Ureter (tissue), 1 donor: ENCODE measurements around the gene CNTN5. TPM values are rescaled to one million over a fixed set of nuclear protein-coding genes. Genes with fewer than 3 reads are reported as not detected.

Experiments
- DNase-seq: peaks from one replicate; pipeline ENCODE4 v3.0.0-alpha.2; 2020; ENCODE audit warnings: low spot score
- total RNA-seq: library from RNA; stranded (reverse); gene quantifications from one replicate; pipeline ENCODE4 v1.2.4, GENCODE V29; 2023
- donor health status: DM: yes; HTN: yes; CAD: no.

The CNTN5 gene
- total RNA-seq, 1 donor from 2014 or later: 1.2 TPM

DNA sequence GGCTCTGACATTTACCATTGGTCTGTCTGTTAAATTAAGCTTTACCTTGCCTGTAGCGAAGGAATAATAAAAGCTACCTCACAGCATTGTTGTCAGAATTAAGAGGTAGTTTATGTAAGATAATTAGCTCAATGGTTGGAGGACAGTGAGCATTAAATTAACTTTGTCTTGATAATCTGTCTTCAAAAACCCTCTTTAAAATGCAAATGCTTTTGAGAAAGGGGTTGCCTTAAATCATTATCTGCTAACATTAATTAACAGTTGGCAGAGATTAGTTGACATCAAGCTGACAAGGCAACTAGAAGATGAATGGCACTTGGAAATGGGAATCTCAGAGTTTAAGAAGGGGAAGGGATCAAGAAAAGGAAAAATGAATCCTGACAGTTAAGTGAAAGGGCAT, 905.2 kb downstream of the CNTN5 start:
- DNase-seq: no peak

DNA sequence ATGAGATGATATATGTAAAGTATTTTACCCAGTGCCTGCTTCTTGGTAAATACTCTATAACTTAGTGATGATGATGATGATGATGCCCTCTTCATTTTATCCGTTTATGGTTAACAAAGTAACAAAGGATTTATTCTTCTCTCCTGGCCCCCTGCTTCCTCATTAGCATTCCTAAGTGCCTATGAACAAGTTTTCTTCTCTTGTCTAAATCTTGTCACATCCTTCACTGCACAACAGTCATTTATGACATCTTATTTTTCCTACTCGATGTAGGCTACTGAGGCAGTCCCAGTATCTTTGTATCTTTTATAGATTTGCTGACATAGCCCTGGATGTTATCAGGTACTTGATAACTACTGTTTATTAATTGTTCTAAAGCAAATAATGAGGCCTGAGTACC, 911.9 kb downstream of the CNTN5 start:
- DNase-seq: no peak

DNA sequence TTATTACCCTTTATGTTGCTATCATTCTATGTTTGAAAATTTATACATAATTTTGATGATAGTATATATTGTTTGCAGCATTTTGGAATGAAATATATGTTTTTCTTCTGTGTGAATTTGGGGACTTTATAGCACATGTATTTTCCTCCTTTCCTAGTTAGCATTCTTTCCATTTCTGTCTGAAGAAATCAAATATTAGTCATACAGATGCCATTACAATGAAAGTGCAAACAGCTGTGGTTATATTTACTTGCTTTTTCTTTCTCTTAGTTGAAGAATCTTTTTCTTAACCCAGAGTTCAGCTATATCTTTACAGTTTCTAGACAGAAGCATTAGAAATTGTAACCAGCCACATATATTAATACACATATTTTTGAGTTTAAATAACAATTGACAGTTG, 913.3 kb downstream of the CNTN5 start:
- no peak for DNase-seq

DNA sequence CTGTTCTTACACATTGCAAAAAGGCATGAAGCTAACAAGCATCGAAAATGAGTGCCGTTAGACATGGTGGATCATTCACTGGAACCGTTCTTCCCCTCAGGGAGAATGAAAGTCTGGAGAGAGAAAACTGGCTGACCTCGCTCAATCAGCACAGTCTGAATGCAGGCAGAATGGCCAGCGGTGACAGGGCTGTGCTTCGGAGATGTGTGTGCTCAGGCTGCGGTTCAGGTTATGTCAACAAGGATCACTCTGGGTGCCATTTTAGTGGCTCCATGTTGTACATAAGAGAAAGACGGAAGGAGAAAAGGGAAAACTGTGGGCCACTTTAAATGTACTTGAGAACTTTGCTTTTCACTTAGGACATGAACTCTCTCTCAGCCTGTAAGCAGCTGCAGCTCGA, 916.6 kb downstream of the CNTN5 start:
- DNase-seq: no peak

DNA sequence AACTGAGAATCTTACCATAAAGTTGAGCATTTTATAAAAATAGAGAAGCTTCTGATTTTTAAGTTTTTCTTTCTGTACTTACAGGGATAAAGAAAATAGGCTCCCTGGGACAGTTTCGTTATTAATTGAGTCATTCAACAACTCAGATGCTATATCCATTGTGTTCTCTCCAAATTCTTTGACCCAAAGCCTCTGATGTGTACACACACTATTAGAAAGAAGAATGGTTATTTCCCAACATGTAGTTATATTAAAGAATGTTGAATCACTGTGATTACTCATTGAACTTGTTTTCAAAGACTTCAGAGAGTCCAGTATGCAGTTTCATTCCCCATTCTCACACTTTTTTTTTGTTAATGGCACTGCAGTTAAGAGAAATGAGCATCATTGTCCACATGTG, 932.1 kb downstream of the CNTN5 start:
- DNase-seq: no peak

DNA sequence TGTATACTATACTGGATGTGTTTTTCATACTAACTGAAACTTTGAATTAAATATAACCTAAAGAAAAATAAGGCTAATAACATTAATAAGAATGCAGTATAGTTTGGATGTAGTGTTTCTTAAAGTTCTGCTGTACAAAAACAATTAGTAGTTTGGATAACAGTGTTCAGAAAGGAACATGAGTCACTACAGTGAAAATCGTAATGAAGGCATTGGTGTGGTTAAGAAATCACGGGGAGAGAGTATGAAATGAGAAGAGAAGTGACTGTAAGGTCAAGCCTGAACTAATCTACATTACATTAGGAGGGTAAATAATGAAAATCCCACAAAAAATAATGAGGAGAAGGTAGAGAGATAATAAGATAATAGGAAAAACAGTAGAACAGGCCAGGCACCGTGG, 939.8 kb downstream of the CNTN5 start:
- DNase-seq: no peak

DNA sequence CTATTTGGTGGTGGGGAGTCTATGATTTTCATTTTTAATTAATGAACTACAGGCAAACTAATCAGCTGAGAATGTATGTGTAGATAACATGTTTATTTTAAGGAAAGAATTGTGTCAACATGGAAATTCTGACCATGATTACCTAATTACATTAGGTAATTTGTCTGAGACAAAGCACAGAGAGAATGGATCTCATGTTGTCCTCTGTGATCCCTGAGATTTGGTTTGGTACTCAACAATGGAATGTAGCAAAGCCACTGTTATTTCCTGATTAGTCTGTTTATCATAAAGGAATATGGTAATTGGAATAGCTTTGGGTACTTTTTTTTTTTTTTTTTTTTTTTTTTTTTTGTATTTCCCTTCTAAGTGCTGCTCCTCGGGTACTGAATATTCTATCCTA, 947.6 kb downstream of the CNTN5 start:
- DNase-seq: no peak

DNA sequence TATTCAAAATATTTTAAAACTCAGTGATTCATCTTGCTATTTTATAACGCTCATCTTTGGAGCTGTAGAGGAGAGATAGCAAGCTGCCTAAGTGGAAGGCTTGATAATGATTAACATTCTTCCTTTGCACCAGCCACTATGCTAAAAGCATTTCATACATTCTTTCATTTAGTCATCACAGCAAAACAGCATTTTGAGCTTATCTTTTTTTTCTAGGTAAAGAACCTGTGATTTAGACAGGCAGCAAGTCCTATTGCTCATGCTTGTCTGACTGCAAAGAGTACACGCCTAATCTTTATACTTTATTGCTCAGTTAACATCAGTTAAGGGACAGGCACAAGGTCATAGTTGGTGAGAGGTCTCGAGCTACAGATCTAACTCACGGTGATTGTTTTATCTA, 953.2 kb downstream of the CNTN5 start:
- no peak for DNase-seq

DNA sequence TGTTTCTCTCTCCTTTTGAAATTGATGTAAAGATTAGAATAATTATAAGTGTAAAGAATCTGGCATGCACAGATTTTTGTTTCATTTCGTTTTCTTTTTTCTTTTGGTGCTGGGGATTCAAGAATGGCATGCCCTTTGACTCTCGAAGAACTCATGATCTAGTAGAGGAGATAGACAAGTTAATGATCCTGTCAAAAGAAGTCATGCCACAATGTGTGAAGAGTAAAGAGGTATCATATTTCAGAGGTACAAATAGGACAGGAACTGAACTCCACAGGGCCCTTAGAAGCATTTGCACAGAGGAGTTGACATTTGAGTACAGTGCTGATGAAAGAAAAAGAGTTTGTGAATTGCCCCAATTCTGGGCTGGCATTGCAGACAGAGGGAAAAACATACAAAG, 958.3 kb downstream of the CNTN5 start:
- DNase-seq: no peak

DNA sequence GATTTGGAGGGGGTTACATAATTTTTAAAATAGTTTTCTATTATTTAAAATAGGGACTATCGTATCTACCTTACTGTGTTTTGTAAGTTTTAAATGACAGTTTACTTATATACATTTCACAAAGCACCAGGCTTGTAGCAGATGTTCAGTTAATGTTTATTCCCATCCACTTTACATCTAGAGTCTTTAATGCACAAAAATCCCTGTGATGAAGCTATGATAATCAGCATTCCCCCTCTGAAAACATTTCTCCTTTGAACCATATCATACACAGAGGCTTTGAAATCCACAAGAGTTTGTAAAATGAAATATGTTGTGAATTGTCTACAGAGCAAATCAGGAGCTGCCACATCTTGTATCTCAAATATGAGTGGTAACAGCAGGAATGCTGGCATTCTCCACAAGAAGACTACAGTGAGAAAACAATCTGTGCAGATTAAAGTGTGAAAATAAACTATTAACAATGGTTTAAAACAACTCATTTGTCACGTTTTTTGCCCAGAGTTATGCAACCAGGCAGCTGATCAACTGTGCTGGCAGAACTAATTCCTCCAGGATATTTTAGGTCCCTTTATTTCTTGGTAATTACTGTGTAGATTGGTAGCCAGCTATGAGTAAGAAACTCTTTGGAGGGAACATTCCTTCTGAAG, 967.2 kb downstream of the CNTN5 start:
- no peak for DNase-seq

DNA sequence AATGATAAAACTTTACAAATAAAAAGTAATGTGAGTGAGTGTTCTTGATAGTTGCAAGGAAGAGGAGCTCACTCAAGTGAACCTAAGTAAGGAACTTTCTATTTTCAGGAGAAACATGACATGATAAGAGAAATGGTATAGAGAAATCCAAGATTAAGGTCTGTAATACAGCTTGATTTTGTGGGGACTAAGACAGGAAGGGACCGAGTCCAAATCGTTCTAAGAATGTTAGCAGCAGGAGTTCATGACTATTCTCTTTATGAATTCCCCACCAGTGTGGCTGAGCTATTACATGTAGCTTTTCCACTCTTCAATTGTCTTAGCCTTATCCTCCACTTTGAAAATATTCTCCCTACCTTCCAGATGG, 967.7 kb downstream of the CNTN5 start:
- DNase-seq: no peak

DNA sequence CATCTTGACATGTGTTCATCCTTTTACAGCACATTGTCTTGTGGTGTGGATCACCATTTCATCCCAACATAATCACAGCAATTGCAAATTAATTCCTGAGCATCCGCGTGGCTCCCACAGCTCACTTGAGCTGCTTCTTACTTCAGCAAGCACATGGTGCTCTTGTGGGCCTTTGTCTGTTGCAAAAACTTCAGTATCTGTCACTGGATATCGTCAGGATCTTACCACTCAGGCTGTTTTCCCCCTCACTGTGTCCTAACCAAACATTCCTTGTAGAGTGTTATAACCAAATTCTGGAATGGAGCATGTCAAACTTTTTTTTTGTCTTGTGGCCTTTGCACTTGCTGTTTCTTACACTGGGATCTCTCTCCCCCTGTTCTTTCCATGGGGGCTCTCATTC, 983.2 kb downstream of the CNTN5 start:
- DNase-seq: no peak

DNA sequence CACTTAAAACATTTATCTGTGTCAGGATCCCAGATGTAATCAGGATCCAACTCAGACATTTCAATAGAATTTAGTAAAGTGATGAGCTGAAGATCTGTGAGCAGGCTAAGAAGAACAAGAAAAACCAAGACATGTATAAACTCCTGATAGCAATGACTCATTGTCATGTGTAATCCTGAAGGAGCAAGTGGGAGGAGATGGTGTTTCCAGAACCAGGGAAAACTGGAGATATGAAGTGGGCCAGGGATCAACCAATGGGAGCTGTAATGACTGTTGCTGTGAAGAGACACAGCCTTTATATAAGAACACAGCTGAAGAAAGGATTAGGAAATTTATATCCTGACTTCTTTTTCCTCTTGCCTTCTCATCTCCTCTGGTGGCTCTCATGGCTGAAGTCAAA, 983.8 kb downstream of the CNTN5 start:
- DNase-seq: no peak

DNA sequence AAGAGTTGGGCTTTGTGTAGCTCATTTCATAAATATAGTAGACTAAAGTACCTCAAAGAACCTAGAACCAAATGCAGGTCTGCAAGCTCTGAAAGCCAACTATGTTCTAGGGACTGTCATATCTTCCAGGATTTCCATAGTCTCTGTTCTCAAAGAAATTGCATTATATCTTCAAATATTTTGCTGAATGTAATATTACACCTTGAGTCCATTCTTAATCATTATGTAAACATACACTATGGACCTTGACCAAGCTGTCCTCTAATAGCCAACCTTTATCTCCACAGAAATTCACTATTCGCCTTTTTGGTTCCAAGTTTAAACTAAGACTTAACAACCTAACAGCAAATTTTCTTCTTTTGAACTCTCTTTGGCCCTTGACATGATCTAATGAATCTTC, 987.7 kb downstream of the CNTN5 start:
- DNase-seq: no peak

DNA sequence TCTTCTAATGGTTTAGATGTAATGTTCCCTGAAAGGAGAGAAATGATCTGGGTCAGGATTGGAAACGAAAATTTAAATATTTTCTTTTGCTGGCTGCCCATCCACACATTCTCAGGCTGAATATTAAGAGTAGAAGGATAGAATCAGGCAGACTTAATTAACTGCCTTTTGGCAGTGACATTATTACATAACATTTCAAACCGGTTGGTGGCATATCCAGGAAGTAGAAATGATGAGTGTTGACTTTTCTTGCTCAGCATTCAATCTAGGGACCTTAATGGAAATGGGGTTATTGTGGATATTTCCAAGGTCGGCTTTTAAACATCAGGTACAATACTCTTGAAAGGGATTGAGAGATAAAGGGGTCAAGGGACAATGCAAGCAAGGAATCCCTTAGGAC, 989.0 kb downstream of the CNTN5 start:
- DNase-seq: no peak

DNA sequence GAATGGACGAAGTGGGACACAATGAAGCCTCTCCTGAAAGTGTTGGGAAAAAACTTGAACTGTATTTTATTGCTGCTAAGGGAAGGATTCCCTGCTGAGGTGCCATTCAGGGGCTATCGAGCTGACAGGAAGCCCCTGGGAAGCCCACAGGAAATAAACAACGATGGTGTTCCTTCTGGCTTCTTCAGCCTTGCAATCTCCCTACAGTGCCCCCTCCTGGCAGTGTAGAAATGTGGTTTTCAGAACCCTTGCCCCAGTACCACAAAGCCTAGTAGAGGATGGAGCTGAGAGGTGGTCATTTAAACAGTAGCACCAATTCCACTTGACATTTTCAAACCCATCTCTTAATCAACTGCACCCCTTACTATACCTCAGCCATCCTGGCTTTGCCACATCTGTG, 989.6 kb downstream of the CNTN5 start:
- DNase-seq: no peak

DNA sequence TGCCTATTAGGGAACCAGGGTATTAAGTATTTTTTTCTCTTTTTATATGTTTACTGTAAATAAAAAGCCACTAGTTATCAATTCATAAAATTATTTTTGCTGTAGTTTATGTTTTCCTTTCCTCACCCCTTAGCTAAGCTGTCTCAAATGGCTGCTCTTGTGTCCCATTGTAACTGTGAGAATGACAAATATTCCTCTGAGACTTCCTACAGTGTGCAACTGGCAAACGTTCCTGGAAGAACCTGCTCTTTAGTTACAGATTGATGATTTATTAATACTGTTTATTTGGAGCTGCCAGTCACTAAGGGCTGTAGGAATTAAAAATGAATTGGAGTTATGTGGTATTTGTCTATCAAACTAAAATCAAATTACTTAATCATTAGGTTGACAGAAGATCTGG, 990.9 kb downstream of the CNTN5 start:
- no peak for DNase-seq

DNA sequence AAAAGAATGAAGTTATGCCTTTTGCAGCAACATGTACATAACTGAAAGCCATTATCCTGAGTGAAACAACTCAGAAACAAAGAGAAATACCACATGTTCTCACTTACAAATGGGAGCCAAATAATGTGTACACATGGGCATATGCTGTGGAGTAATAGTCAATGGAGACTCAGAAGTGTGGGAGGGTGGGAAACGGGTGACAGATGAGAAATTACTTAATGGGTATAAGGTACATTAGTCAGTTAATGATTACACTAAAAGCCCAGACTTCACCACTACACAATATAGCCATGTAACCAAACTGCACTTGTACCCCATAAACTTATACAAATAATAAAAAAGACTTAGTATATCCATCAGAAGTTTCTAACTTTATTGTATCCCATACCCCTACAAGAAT, 992.3 kb downstream of the CNTN5 start:
- no peak for DNase-seq

DNA sequence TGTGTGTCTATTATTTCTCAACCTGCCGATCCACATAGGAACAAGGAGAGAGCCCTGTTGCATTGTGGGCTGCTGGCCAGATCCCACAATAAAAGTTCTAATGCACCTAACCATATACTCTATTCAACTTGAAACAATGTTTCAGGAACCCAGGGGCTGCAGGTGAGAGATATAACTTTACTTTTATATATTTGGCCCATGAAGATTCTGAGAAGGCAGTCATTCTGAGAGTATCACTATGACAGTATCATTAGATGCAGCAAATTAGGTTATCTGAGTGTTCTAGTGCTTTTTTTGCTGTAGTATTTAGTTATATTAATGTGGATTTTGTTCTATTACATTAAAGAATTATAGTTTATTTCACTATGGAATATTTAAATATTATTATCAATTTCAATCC, 1011.2 kb downstream of the CNTN5 start:
- DNase-seq: no peak

DNA sequence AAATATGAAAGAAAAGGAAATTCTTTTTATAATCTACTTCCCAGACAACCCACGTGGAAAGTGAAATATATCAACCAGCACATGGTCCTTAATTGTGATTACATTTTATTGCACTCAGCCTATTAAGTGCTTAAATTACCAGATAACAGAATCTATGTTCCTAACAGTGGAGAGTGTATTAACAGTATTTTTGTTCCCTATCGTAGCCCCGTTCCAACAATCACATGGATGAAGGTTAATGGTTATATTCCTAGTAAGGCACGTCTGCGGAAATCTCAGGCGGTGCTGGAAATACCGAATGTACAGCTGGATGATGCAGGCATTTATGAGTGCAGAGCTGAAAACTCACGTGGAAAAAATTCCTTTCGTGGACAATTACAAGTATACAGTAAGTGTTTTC, 1040.3 kb downstream of the CNTN5 start:
- DNase-seq: no peak

DNA sequence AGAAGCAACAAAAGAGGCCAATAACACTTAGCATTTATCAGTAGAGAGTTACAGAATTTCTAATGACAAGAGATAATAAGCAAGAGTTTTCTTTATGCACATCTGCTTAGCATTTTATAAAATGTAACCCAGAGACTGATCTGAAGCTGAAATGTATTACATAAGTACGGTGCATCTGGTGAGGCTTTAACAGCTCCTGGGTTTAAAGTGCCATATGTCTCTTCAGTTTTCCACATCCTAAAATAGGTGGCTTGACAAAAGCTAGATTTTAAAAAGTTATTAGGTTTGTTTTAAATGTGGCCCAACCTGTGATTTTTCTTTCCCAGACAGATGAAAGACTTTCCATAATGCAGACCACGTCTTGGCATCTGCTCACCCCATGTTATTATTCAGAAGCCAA, 1045.7 kb downstream of the CNTN5 start:
- no peak for DNase-seq

DNA sequence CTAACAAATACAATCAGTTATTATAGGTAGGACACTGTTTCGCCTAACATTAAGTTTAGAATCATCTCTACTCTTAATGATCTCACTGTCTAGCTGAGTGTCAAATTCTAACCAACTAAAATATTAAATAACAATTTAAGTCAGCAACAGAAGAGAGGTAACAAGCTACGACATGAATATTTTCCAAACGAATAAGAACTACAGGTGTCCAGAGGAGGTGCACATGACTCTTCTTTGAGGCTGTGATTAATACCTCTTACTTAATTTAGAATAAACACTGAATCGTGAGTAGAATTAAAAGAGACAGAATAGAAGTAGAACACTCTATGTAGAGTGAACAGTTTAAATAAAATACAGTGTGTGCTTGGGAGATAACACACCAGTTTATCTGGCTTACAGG, 1047.4 kb downstream of the CNTN5 start:
- DNase-seq: no peak

DNA sequence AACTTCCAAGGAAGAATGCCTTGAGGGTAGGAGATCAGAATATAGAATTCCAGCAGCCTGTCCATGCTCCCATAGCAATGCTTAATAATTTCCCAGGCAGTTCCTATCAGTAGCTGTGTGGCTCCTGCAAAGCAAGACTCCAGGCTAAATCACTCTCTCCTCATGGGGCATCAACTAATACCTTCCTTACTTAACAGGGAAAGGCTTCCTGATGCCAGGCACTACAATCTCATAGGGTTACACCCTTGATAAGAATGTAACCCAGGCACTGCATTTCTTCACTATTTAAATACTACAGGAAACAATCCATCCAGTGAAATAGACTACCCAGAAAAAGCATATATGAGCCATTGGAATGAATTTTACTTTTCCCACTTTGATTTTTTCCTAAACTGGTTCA, 1051.4 kb downstream of the CNTN5 start:
- DNase-seq: no peak

DNA sequence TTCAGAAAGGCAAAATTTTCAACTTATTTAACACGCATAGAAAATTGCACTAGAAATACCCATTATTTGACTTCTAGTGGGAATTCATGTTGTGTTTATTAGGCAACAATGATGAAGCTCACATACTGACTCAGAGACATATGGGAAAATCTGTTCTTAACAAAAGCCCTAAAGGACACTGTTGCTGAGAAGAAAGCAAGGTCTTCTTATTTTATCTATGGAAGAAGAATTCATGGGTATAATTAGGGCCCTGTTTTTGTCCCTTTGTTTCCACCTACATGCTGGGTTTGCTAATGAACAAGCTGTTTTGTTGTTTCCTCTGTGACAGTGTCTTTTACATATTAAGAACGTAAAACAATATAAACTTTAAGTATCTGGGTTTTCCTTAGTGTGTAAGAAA, 1059.6 kb downstream of the CNTN5 start:
- no peak for DNase-seq

DNA sequence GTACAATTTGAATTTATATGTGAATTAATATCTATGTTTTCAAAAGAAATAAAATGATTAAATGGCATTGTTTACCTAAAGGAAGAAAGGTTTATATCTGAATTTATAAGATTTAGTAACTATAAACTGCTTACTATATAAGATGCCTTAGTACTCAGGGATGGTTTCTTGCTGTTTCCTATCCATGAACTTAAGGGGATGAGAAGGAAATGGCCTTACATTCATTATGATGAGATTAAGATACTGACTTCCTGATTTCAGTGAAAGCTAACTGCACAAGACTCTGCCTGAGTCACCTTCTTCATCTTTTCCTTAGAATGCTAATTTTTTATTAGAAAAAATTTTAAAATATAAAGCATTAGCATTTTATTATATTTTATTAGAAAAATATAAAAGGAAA, 1060.1 kb downstream of the CNTN5 start:
- DNase-seq: no peak
